Peyer's patch (tissue), 4 donors: ENCODE measurements around the gene LIPG. TPM values are rescaled to one million over a fixed set of nuclear protein-coding genes. Genes with fewer than 3 reads are reported as not detected.

Experiments
- DNase-seq, 3 donors: peaks; one replicate each; pipeline ENCODE4 v3.0.0-alpha.2; 2017 to 2019
- H3K27ac ChIP-seq, 4 donors: fragments of 200-600 bp; sonication (generic); one replicate each; pipeline ENCODE4 v1.5.1; 2016 to 2019
- H3K27me3 ChIP-seq, 2 donors: fragments of 200-600 bp; sonication (generic); one replicate each; pipeline ENCODE4 v1.5.1; 2019
- H3K36me3 ChIP-seq, 3 donors: fragments of 200-600 bp; sonication (generic); one replicate each; pipeline ENCODE4 v1.5.1; 2016 to 2019
- H3K4me1 ChIP-seq, 4 donors: fragments of 200-600 bp; sonication (generic); one replicate each; pipeline ENCODE4 v1.5.1; 2016 to 2019
- H3K4me3 ChIP-seq, 4 donors: fragments of 200-600 bp; sonication (generic); 1 replicate in 3 of 4; 2 replicates in 1 of 4; pipeline ENCODE4 v1.5.1; 2016 to 2019; ENCODE audit warnings: mild to moderate bottlenecking in 1 of 4
- H3K9me3 ChIP-seq, 4 donors: fragments of 200-600 bp; sonication (generic); one replicate each; pipeline ENCODE4 v1.5.1; 2016 to 2019; ENCODE audit warnings: mild to moderate bottlenecking in 1 of 4
- POLR2A ChIP-seq, 2 donors: fragments of 450-650 bp; IDR thresholded peaks; one replicate each; pipeline ENCODE4 v1.5.1; 2017; ENCODE audit warnings: antibody characterized with exemption in 2 of 2, mild to moderate bottlenecking in 2 of 2, moderate library complexity in 2 of 2
- total RNA-seq, 4 donors: library from RNA; depleted of rRNA; stranded (reverse); fragments of >200 nt; gene quantifications; one replicate each; pipeline ENCODE4 v1.1.0, GENCODE V29; 2016
- TF ChIP-seq, protein P1 (sequence below), 6 experiments: fragments of 450-650 bp in 4 of 6; fragments of 200-600 bp in 2 of 6; sonication (generic) in 1 of 6; IDR thresholded peaks; one replicate each; pipeline ENCODE4 v1.5.1; 2017 to 2019; ENCODE audit warnings: antibody characterized with exemption in 6 of 6, mild to moderate bottlenecking in 3 of 6, moderate library complexity in 1 of 6

Gene LIPG
- total RNA-seq, 4 donors from 2014 or later, result 19.3 to 63.5 (median 35.7) TPM

DNA sequence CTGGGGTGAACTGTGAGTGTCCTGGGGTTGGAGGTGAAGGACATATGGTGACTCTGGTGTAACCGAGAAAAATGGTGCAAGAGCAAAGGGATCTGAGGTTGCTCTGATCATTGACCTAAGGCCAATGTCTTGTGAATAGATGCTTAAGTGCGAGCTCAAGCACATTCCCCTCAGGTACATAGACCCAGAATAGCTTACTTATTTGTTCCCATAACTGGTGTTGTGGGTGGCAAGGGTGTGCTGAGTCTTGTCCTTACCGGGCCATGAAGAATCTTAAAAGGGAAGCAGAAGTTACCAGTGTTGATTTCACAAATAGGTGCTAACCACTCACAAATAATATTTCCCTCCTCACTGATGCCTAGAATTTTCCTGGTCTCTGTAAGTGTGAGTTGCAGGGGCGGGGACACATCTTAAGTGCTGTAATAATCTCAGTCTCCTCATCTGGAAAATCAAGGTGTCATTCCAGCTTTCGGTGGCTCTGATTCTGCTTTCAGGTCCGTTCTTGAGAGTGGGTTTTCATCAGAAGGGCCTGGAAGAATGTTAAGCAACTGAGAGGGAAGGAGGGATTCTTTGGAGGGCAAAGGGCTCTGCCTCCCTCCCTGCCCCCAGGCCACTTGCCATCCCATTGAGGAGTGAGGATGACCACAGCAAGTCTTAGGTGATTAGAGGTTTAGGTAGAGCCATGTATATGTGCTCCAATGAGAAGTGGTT is 54.9 kb downstream of the LIPG start:
- no peaks in the 10 kb centered on the region for H3K9me3 ChIP-seq
- H3K36me3 ChIP-seq, result no peaks in the 10 kb centered on the region
- H3K27me3 ChIP-seq, result no peaks in the 10 kb centered on the region
- H3K4me3 ChIP-seq, result no peak overlapping the region
- DNase-seq, result no peak
- H3K27ac ChIP-seq, result peak overlapping the region in 1 of 4 donors; percentile 41
- TF ChIP-seq, protein P1, sequence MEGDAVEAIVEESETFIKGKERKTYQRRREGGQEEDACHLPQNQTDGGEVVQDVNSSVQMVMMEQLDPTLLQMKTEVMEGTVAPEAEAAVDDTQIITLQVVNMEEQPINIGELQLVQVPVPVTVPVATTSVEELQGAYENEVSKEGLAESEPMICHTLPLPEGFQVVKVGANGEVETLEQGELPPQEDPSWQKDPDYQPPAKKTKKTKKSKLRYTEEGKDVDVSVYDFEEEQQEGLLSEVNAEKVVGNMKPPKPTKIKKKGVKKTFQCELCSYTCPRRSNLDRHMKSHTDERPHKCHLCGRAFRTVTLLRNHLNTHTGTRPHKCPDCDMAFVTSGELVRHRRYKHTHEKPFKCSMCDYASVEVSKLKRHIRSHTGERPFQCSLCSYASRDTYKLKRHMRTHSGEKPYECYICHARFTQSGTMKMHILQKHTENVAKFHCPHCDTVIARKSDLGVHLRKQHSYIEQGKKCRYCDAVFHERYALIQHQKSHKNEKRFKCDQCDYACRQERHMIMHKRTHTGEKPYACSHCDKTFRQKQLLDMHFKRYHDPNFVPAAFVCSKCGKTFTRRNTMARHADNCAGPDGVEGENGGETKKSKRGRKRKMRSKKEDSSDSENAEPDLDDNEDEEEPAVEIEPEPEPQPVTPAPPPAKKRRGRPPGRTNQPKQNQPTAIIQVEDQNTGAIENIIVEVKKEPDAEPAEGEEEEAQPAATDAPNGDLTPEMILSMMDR (IDR thresholded peaks at IDR 0.05), result no peak
- no peak for TF ChIP-seq POLR2A (IDR thresholded peaks at IDR 0.05)
- peaks cover 0 to 41% (median 0%) of the 10 kb centered on the region in 4 donors for H3K4me1 ChIP-seq

DNA sequence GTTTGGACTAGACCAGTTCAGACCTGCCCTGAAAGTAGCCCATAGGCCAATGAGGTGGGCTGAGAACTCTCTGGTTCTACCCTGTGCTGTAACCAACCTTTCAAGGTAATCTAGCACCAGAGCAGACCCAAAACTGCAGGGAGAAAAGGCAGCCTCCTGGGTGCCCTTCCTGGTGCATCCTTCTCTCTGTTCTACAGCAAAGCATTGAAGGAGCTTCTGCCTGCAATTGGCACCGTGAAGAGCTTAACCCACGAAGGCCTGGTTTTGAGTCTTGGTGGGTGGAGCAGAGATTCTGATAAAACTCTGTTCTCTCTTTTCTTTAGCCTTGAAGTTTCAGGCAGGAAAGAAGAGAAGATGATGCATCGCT is 55.5 kb downstream of the LIPG start:
- H3K4me1 ChIP-seq, result peaks cover 0 to 41% (median 0%) of the 10 kb centered on the region in 4 donors
- TF ChIP-seq, protein P1 (IDR thresholded peaks at IDR 0.05), result no peak
- TF ChIP-seq POLR2A (IDR thresholded peaks at IDR 0.05), result no peak
- H3K4me3 ChIP-seq, result no peak overlapping the region
- H3K36me3 ChIP-seq, result no peaks in the 10 kb centered on the region
- DNase-seq, result no peak
- no peaks in the 10 kb centered on the region for H3K27me3 ChIP-seq
- H3K27ac ChIP-seq, result no peak overlapping the region
- no peaks in the 10 kb centered on the region for H3K9me3 ChIP-seq

DNA sequence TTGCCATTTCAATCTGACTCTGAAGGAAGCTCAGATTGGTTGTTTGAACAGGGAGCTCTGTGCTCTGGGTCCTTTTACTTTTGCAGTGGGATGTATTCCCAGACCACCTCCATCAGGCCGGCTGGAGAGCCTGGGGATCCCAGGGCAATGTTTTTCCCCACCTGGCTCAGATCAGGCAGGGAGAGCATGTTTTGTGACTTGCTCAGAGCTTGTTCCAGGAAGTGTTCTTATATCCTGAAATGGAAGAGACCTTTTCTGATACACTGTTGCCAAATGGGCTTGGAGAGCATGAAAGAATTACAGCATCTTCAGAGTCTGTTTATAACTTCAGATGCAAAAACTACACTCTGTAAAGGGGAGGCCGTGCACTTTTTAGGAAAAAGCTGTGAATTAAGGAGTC is 56.0 kb downstream of the LIPG start:
- Histone ChIP-seq H3K27ac (no peak overlapping the region), H3K4me1 (peaks cover 0 to 37% (median 0%) of the 10 kb centered on the region in 4 donors), H3K27me3 (no peaks in the 10 kb centered on the region), H3K9me3 (no peaks in the 10 kb centered on the region), H3K36me3 (no peaks in the 10 kb centered on the region), H3K4me3 (no peak overlapping the region)
- TF ChIP-seq, protein P1 (IDR thresholded peaks at IDR 0.05), result no peak
- no peak for TF ChIP-seq POLR2A (IDR thresholded peaks at IDR 0.05)
- no peak for DNase-seq

DNA sequence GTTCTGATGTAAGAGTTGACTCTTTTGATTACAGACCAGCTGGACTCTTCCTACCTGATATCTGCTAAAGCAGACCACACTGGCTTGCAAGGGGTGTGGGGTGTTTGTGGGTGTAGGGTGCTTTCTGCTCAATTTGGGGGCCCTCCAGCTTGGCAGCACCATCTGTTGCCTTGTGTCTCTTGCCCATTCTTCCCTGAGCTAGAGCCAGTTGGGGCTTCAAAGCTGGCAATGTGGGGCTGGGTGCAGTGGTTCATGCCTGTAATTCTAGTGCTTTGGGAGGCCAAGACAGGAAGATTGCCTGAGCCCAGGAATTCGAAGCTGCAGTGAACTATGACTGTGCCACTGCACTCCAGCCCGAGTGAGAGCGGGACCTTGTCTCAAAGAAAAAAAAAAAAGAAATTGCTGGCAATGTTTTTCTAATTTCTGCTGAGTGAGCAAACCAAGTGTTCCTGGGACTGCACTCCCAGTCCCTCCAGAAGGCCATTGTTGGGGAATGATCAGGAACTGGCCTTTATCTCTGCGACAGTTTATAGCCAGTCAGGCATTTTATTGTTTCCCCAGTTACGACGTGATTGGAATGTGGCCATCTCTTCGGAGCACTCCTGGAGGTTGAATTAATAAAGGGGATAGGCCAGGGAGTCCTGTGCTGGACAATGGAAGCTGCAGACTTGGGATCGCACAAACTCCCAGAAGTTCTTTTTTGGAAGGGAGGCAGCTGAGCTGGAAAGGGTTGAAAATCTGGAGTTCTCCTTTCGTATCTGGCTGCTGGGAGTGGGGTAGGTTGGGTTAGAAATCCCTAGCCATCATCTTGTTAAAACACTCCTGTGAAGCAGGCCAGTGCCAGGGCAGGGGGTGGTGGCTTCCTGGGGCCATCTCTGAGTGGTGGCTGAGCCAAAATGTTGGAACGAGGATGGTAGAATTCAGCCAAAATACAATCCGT is 57.2 kb downstream of the LIPG start:
- DNase-seq, result peak in 2 of 3 donors; percentile 62 to 65
- no peak overlapping the region for H3K4me3 ChIP-seq
- H3K27ac ChIP-seq, result peak overlapping the region in 2 of 4 donors; percentile 60 to 83
- TF ChIP-seq, protein P1 (IDR thresholded peaks at IDR 0.05), result peak in 2 of 6 experiments; percentile 4 to 15
- no peak for TF ChIP-seq POLR2A (IDR thresholded peaks at IDR 0.05)
- H3K9me3 ChIP-seq, result no peaks in the 10 kb centered on the region
- no peaks in the 10 kb centered on the region for H3K27me3 ChIP-seq
- peaks cover 0 to 32% (median 0%) of the 10 kb centered on the region in 4 donors for H3K4me1 ChIP-seq
- no peaks in the 10 kb centered on the region for H3K36me3 ChIP-seq

DNA sequence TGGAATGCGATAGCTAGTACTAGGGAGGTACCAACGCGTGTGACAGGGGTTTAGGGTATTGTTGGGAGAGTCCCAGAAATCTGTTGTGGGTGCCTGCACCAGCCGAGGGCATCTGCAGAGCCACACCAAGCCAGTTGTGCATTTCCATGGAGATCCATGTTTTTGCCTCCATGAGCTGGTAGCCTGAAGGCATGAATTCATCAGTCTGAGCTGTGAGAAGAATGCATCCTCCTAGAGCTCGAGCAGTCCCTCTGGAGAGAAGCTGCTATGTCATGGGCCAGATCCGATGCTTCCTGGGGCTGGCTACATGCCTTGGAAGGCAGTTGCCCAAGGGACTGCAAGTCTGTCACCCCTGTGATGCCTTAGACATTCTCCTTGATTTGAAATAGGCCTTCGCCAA is 57.9 kb downstream of the LIPG start:
- Histone ChIP-seq H3K27ac (no peak overlapping the region), H3K4me3 (no peak overlapping the region), H3K4me1 (peaks cover 0 to 28% (median 0%) of the 10 kb centered on the region in 4 donors), H3K36me3 (no peaks in the 10 kb centered on the region), H3K27me3 (no peaks in the 10 kb centered on the region), H3K9me3 (no peaks in the 10 kb centered on the region)
- no peak for DNase-seq
- TF ChIP-seq, protein P1 (IDR thresholded peaks at IDR 0.05), result no peak
- no peak for TF ChIP-seq POLR2A (IDR thresholded peaks at IDR 0.05)
